ENCODE results near the gene SRC.

DNA sequence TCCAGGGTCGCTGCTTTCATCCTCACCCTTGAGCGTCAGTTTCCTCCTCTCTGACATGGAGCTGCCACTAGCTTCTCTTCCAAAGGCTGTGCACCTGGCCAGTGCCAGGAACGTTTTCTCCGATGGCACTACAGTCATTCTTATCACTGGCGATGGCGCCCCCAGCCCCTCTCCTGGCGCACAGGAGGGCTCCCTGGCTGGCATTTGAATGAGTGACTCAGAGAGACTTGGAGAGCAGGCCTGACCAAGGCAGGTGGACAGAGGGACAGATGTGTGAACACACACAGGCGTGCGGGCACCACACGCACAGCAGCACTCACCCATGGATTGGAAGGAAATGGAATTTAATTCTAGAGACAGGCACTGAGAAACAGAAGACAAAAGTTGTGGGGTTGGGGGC, 77.6 kb downstream of the SRC start:
- TF ChIP-seq POLR2A (IDR thresholded peaks at IDR 0.05) = no peak
- TF ChIP-seq, protein P1, sequence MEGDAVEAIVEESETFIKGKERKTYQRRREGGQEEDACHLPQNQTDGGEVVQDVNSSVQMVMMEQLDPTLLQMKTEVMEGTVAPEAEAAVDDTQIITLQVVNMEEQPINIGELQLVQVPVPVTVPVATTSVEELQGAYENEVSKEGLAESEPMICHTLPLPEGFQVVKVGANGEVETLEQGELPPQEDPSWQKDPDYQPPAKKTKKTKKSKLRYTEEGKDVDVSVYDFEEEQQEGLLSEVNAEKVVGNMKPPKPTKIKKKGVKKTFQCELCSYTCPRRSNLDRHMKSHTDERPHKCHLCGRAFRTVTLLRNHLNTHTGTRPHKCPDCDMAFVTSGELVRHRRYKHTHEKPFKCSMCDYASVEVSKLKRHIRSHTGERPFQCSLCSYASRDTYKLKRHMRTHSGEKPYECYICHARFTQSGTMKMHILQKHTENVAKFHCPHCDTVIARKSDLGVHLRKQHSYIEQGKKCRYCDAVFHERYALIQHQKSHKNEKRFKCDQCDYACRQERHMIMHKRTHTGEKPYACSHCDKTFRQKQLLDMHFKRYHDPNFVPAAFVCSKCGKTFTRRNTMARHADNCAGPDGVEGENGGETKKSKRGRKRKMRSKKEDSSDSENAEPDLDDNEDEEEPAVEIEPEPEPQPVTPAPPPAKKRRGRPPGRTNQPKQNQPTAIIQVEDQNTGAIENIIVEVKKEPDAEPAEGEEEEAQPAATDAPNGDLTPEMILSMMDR (IDR thresholded peaks at IDR 0.05 in 8 of 11, conservative IDR thresholded peaks at IDR 0.05 in 3 of 11) = no peak
